ENCODE data around the gene TMEM9B.
"Not testable (repeated sequence)": the region's sequence is repeated elsewhere in the genome, so short reads cannot be mapped to it uniquely, and the experiment has no call there.

Gene TMEM9B

DNA sequence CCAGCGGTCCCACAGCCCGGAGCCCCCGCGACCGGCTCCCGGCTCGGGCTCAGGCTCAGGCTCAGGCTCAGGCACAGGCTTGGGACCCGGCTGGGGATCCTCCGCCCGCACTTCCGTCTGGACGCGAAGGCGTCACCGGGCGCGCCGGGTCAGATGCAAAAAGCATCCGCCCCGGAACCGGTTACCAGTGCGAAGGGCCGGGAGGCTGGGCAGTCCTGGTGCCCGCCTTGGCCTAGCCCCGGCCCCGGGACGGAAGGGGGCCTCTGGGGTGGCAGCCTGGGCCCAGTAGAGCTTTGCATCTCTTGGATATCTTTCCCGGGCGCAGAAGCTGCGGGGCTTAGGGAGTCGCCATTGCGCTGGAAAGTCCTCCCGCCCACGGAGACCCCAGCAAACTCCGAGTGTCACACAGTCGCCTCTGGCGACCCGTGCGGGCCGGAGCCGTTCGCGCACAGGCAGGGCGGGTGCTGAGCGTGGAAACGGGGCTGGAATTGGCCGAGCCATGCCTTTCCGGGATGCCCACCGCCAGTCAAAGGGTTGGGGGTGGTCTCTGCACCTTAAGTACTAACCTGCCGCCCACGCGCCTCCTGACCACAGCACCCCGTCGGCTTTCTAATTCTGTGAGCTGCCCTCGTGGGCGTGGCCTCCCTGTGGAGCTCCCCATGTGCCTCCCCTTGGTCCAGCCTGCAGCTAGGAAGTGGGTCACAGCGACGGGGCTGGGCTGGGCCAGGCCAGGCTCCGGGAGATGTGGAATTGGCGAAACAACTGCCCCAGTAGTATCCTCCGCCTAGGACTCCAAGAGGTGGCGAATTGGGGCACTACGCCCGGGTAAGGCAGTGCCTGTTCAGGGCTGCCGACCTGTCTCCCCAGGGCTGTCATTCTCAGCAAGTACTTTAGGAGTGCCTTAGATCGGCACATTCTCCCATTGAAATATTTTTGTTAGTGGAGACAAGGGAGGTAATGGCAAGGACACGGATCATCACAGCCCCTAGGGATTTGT lies at the start of gene TMEM9B:
TSS of gene TMEM9B (minus strand) at position 119 of the 997 bp plus-strand sequence. CDS start 129 bp downstream, outside the sequence.
- DNase-seq = peak; percentile 95

DNA sequence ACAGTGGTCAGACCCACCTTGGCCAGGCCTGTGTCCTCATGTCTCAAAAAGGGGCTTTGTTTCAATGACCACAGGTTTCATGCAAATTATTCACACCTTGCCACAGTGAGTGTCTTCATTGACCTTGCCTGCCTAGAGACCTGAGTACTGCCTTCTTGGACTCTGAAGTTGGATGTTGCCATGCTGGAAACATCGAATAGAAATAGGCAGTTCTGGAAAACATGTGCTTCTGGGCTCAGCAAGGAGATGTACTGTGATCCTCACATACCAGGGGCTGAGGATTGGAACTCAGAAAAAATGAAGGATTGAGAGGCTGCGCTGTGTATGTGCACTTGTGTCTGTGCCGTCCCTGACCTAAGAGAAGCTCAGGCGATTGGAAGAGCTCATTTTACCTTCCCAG lies 49.1 kb upstream of the TMEM9B start:
- DNase-seq = no peak

DNA sequence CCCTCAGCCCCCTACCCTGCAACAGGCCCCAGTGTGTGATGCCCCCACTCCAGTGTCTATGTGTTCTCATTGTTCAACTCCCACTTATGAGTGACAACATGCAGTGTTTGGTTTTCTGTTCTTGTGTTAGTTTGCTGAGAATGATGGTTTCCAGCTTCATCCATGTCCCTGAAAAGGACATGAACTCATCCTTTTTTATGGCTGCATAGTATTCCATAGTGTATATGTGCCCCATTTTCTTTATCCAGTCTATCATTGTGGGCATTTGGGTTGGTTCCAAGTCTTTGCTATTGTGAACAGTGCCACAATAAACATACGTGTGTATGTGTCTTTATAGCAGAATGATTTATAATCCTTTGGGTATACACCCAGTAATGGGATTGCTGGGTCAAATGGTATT lies 45.3 kb upstream of the TMEM9B start:
- DNase-seq = not testable (repeated sequence)

- DNase-seq = no peak
These were observed 44.4 kb upstream of the TMEM9B start for GRCh38 chr11:9008661-9009060.

GRCh38 chr11:9008011-9008550 lies 43.8 kb upstream of the TMEM9B start:
- DNase-seq = no peak

GRCh38 chr11:9005087-9005486 lies 40.8 kb upstream of the TMEM9B start:
- DNase-seq = peak; percentile 45

GRCh38 chr11:9004183-9004926 lies 40.1 kb upstream of the TMEM9B start:
- DNase-seq = peak; percentile 73

GRCh38 chr11:9003573-9004182 lies 39.4 kb upstream of the TMEM9B start, which contains the start of gene NRIP3:
Gene NRIP3, minus strand, starts transcription at chr11:9004001. Its CDS starts 66 bp downstream, at chr11:9003935.
- peak; percentile 88 for DNase-seq

DNA sequence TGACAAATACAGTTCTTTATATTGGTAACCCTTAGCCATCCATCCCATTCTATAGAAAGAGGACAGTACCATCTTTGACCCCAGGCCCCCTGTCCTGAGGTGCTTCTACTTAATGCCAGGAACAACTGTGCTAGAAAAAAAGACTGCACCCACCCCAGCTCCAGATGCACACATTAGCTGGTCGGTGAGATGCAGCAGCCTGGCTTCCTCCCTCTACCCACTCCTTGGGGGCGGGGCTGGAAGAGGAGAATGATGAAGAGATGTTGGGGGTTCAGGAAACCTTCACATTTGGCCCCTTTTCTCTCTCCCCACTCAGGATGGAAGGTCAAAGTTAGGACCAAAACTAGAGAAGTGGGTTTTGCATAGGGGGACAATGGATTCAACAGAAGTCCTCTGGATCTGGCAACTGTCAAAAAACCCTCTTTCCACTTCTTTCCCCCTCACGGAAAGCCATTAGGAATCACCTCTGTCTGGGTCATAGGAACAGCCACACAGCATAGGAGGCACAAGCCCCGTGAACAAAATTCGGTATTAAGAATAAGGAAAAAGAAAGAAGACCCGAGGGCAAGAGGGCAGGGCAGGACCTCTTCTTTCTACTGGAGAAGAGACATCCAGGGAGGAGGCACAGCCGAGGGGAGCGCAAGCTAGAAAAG lies 38.8 kb upstream of the TMEM9B start:
- peak; percentile 52 for DNase-seq

DNA sequence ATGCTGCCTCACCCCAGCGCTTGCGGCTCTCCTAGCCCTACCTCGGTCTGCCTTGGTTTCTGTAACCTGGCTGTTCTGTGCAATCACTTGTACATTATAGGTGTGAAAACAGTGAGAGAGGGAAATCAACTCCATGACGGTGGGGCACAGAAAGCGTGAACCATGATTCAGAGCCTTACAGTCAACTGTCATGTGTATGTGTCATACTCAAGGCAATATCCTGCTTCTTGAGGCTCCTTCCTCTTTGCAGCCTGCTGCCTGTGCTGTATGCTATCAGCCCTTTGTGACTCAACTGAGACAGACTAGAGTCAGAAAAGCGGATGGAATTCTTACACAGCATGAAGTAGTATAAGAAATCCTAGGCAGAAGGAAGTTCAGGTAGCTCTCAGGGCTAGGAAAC lies 37.5 kb upstream of the TMEM9B start:
- peak; percentile 12 for DNase-seq

DNA sequence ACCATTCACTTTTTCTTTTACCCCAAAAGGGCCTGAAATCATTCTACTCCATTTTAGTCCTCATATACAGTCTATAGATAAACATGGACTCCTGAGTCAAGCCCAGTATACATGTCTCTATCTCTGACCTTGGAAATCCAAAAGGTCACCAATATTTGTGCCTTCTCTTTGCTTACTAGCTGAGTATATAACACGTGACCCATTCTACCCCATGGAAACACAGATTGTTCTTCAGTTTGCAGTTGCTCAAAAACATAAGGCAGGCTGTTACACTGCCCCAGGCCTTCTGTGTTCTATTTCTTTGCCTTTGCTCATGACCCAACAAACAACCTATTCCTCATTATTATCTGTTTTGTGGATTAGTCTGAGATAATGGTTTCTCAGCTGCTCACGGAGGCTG lies 33.8 kb upstream of the TMEM9B start:
- no peak for DNase-seq

GRCh38 chr11:8997451-8997850 lies 33.2 kb upstream of the TMEM9B start:
- DNase-seq = no peak

DNA sequence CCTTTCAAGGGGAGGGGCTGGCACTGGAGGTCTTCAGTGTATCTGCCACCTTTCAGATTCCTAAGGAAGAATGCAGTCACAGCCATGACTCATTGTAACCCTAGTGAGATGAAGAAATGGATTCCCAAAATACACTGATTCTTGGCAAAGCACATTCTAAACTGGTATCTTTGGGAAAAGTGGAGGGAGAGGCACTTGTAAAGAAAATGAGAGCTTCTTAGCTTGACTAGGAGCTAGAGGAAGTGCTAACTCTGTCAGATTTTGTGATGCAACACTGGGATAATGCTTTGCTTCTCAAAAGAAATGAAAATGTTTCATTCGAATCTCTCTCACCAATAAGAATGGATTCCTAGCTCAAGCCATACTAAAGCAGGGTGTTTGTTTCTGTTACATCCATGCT lies 25.2 kb upstream of the TMEM9B start:
- no peak for DNase-seq

GRCh38 chr11:8988329-8989234 lies 24.3 kb upstream of the TMEM9B start:
- DNase-seq = no peak

- DNase-seq = no peak
These were observed 23.2 kb upstream of the TMEM9B start for GRCh38 chr11:8987446-8987845.

- not testable (repeated sequence) for DNase-seq
These were observed 22.5 kb upstream of the TMEM9B start for GRCh38 chr11:8986772-8987171.

GRCh38 chr11:8985462-8985861 lies 21.2 kb upstream of the TMEM9B start:
- DNase-seq = no peak

DNA sequence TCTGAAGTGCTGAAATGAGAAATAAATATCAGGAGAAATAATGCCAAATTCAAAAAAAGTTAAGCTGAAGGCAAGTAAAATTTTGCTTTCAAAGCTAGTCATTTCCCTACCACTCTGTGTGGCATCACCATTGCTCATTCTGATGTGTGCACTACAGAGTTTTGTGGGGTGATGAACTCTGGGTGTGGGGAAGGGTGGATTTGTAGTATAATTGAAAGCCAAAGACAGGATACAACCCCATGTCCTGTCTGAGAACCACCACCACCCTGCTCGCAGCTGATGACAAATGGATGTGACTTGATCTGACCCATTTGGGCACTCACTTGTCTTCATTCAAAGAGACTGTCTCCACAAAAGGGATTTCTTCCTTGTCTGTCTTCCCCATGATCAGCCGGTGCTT lies 19.3 kb upstream of the TMEM9B start:
- DNase-seq = no peak

DNA sequence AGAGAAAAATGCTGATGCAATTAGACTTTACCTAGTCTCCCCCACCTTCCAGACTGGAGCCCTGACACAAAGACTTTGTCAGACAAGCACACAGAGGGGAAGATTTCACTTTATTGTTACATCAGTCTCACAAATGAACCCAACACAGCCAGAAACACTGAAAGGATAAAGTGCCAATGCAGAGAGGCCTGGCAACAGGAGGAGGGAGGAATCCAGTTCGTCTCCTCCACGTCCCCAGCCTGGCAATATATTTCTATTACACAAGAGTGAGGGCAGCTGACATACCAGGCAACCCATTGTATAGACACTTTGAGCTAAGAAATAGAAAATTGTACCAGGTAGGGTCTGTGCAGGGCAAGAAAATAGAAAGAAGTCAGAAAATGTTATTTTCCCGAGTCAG lies 16.2 kb upstream of the TMEM9B start:
- no peak for DNase-seq

- not testable (repeated sequence) for DNase-seq
These were observed 15.1 kb upstream of the TMEM9B start for GRCh38 chr11:8979365-8979764.

DNA sequence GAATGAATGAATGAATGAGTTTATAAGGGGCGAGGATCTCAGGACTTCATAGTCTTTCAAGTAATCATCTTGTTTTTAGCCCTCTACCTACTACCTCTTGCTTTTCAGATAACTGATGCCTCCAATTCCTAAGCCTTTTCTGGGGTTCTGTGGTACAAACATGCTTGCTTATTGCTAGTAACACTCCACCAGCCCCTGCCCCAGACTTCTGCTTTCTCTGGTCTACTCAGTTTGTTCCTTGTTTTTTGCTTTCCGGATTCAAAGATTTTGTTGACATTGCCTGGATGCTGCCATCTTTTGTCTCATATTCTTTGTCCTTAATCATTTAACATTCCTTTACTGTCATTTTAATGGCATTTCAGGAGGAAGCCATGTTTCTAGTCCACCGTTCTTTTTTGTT lies 8.9 kb upstream of the TMEM9B start:
- no peak for DNase-seq
